Natural killer cell (primary cell): Measurements from ENCODE around the gene RUVBL2. TPM values are rescaled to one million over a fixed set of nuclear protein-coding genes. Genes with fewer than 3 reads are reported as not detected.

ENCODE experiments used
- ATAC-seq, 3 donors: fragments of 150-1000 bp in 2 of 3; fragments of 200-7000 bp in 1 of 3; cut with Tn5 transposase; 1 replicate in 1 of 3; 2 replicates in 2 of 3; pipeline ENCODE4 v1.10.0; 2021; ENCODE audit warnings: mild to moderate bottlenecking in 2 of 3, moderate library complexity in 2 of 3
- DNase-seq, 2 donors: peaks; one replicate each; pipeline versions ENCODE4 v3.0.0 to v3.0.0-alpha.2; 2013 to 2021; ENCODE audit warnings: mixed read lengths in 1 of 2
- H3K27ac ChIP-seq: one replicate; pipeline ENCODE4 v1.5.1; 2013; ENCODE audit warnings: mild to moderate bottlenecking, low read length
- H3K27me3 ChIP-seq: one replicate; pipeline ENCODE4 v1.6.1; 2013; ENCODE audit warnings: low read length; ENCODE audit not compliant: control insufficient read depth, insufficient read depth
- H3K36me3 ChIP-seq: one replicate; pipeline ENCODE4 v1.6.1; 2013; ENCODE audit warnings: low read length; ENCODE audit not compliant: control insufficient read depth, insufficient read depth
- H3K4me1 ChIP-seq: one replicate; pipeline ENCODE4 v1.6.1; 2013; ENCODE audit warnings: low read length; ENCODE audit not compliant: control insufficient read depth, insufficient read depth
- H3K4me3 ChIP-seq: one replicate; pipeline ENCODE4 v1.5.1; 2013; ENCODE audit warnings: low read length
- H3K9me3 ChIP-seq: one replicate; pipeline ENCODE4 v1.6.1; 2013; ENCODE audit warnings: low read length; ENCODE audit not compliant: control insufficient read depth, insufficient read depth
- H3K27ac Mint-ChIP-seq, 2 donors: one replicate each; pipeline ENCODE4 v1.8.0; 2022; ENCODE audit warnings: mild to moderate bottlenecking in 2 of 2, mixed read lengths in 2 of 2, moderate library complexity in 1 of 2
- H3K27me3 Mint-ChIP-seq, 2 donors: one replicate each; pipeline ENCODE4 v1.8.0; 2022; ENCODE audit warnings: low read depth in 2 of 2, mixed read lengths in 2 of 2
- H3K36me3 Mint-ChIP-seq: one replicate; pipeline ENCODE4 v1.8.0; 2022; ENCODE audit warnings: mixed read lengths
- H3K4me1 Mint-ChIP-seq, 2 donors: one replicate each; pipeline ENCODE4 v1.8.0; 2022; ENCODE audit warnings: mixed read lengths in 2 of 2
- H3K4me3 Mint-ChIP-seq: one replicate; pipeline ENCODE4 v1.8.0; 2022; ENCODE audit warnings: mild to moderate bottlenecking, moderate library complexity, mixed read lengths
- H3K9me3 Mint-ChIP-seq, 2 donors: one replicate each; pipeline ENCODE4 v1.8.0; 2022; ENCODE audit warnings: mixed read lengths in 2 of 2
- WGBS: methylation state at CpG from one replicate; pipeline ENCODE4 v1.1.7; 2013; ENCODE audit warnings: missing lambda C conversion rate; ENCODE audit not compliant: insufficient coverage; 5-methylcytosine and 5-hydroxymethylcytosine counted together
- intact Hi-C: fragments of 100-400 bp; cut with micrococcal nuclease; formaldehyde crosslinking; loops from one replicate; pipeline ENCODE4 v1.14.2; 2022
- total RNA-seq, 4 donors: library from RNA; stranded (reverse); fragments of 120-200 nt in 1 of 4; gene quantifications; one replicate each; pipeline versions ENCODE4 v1.2.3 to v1.2.4, GENCODE V29; 2013 to 2022
- TF ChIP-seq, protein P1 (sequence below): fragments of 200-600 bp; IDR thresholded peaks from one replicate; pipeline ENCODE4 v1.8.0; 2022; ENCODE audit warnings: antibody characterized with exemption

RUVBL2 gene
- total RNA-seq, 3 donors from 2014 or later (not counting 1 experiment from before 2014, with no cell fraction given): 23.6 to 28.3 (median 26.5) TPM

DNA sequence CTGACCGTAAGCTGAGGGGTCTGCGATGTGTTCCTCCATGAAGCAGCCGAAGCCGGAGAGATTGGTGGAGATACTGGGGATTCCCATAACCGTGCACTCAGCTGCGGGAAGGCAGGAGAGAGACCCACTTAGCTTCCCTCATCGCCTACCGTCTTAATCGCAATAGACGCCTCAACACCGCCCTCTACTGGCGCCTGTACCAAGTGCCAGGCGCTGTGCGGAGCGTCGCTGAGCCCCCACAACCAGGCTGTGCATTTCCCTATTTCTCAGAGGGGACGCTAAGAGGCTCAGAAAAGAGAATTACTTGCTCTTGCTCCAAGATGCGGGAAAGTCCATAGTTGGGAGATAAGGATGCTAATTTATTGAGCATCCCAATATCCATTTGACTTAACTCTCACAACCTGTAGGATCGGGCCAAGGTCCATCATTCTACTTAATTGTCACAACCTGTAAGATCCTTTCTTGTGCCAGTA, 22.7 kb upstream of the RUVBL2 start:
- intact Hi-C loops: loop anchor here (1.0 kb wide), 1 partner anchor 183 kb away; no protein-coding TSS in a partner anchor
- ATAC-seq (peak; percentile 85 to 94 (median 91)), DNase-seq (peak; percentile 80 to 92)
- Histone ChIP-seq H3K27ac (no peak overlapping the region), H3K27me3 (no peaks in the 10 kb centered on the region), H3K9me3 (no peaks in the 10 kb centered on the region), H3K4me3 (no peak overlapping the region), H3K36me3 (peaks cover 40% of the 10 kb centered on the region), H3K4me1 (peaks cover 27% of the 10 kb centered on the region)
- no peaks in the 10 kb centered on the region for H3K9me3 Mint-ChIP-seq
- 17% methylated on average over 18 of the region's 19 CpGs for WGBS
- peaks cover 8 to 12% of the 10 kb centered on the region in 2 donors for H3K4me1 Mint-ChIP-seq
- no peaks in the 10 kb centered on the region for H3K27me3 Mint-ChIP-seq
- TF ChIP-seq, protein P1, sequence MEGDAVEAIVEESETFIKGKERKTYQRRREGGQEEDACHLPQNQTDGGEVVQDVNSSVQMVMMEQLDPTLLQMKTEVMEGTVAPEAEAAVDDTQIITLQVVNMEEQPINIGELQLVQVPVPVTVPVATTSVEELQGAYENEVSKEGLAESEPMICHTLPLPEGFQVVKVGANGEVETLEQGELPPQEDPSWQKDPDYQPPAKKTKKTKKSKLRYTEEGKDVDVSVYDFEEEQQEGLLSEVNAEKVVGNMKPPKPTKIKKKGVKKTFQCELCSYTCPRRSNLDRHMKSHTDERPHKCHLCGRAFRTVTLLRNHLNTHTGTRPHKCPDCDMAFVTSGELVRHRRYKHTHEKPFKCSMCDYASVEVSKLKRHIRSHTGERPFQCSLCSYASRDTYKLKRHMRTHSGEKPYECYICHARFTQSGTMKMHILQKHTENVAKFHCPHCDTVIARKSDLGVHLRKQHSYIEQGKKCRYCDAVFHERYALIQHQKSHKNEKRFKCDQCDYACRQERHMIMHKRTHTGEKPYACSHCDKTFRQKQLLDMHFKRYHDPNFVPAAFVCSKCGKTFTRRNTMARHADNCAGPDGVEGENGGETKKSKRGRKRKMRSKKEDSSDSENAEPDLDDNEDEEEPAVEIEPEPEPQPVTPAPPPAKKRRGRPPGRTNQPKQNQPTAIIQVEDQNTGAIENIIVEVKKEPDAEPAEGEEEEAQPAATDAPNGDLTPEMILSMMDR: peak; percentile 83
- no peaks in the 10 kb centered on the region for H3K36me3 Mint-ChIP-seq
- no peak overlapping the region for H3K27ac Mint-ChIP-seq
- no peak overlapping the region for H3K4me3 Mint-ChIP-seq

DNA sequence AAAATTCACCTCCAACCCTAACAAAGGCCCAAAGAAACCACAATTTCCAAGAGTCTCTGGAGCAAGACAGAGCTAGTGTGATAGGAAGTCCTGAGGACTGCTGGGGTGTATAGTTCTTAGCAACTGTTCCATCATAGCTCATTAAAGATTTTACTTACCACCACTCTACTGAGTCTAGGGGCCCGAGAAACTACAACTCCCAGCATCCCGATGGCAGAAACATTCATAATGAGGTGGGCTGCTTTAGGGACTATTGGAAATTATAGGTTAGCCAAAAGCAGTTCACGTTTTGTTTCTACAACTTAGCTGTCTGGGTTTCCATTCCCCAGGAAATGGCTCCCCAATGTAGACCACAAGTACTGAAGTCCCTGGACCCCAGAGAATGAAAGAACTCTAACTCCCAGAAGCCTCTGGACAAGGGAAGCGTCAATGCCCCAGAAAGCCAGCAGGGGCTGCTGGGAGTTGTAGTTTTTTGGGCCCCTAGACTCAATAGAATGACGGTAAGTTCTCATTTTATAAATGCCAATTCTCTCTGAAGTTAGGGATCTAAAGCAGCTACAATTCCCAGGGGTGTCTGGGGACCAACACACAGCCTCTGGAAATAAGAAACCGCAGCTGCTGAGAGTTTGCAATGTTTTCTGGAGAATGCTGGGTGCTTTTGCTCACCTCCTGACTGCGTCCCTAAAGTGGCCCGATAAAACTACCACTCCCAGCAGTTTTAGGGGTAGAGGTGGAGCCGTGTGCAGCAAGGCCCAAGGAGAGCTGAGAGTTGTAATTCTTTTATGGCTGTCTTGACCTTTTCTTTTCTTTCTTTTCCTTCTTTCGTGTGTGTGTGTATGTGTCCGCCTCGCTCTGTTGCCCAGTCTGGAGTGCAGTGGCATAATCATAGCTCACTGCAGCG, 17.5 kb upstream of the RUVBL2 start:
- DNase-seq (peak in 1 of 2 donors; percentile 63), ATAC-seq (peak in 2 of 3 donors; percentile 80 to 87)
- Mint-ChIP-seq H3K4me3 (no peak overlapping the region), H3K9me3 (no peaks in the 10 kb centered on the region), H3K4me1 (no peaks in the 10 kb centered on the region), H3K27me3 (no peaks in the 10 kb centered on the region), H3K36me3 (no peaks in the 10 kb centered on the region), H3K27ac (no peak overlapping the region)
- WGBS: 91% methylated on average over 8 of the region's 13 CpGs
- TF ChIP-seq, protein P1: no peak
- no peak overlapping the region for H3K27ac ChIP-seq
- no peak overlapping the region for H3K4me3 ChIP-seq
- intact Hi-C loops: no loop called here
- no peaks in the 10 kb centered on the region for H3K4me1 ChIP-seq
- no peaks in the 10 kb centered on the region for H3K27me3 ChIP-seq
- H3K36me3 ChIP-seq: peaks cover 16% of the 10 kb centered on the region
- H3K9me3 ChIP-seq: no peaks in the 10 kb centered on the region

DNA sequence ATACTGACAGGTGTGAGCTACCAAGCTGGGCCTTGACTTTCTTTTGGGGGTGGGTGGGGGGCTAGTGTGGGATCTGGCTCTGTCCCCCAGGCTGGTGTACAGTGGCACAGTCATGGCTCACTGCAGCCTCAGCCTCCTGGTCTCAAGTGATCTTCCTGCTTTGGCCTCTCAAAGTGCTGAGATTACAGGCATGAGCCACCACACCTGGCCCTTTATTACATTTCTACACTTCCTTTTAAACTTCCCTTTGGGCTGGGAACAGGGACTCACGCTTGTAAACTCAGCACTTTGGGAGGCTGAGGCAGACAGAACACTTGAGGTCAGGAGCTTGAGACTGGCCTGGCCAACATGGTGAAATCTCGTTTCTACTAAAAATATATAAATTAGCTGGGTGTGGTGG, 16.6 kb upstream of the RUVBL2 start:
- H3K27me3 Mint-ChIP-seq: no peaks in the 10 kb centered on the region
- H3K4me1 Mint-ChIP-seq: no peaks in the 10 kb centered on the region
- no peaks in the 10 kb centered on the region for H3K27me3 ChIP-seq
- no peaks in the 10 kb centered on the region for H3K9me3 ChIP-seq
- H3K27ac Mint-ChIP-seq: no peak overlapping the region
- H3K27ac ChIP-seq: no peak overlapping the region
- TF ChIP-seq, protein P1: no peak
- ATAC-seq (no peak), DNase-seq (no peak)
- H3K36me3 Mint-ChIP-seq: no peaks in the 10 kb centered on the region
- no peaks in the 10 kb centered on the region for H3K9me3 Mint-ChIP-seq
- H3K4me3 Mint-ChIP-seq: no peak overlapping the region
- no peaks in the 10 kb centered on the region for H3K4me1 ChIP-seq
- peaks cover 16% of the 10 kb centered on the region for H3K36me3 ChIP-seq
- WGBS: 94% methylated on average over 2 of the region's 2 CpGs
- H3K4me3 ChIP-seq: no peak overlapping the region
- intact Hi-C loops: no loop called here
